H9 (cell line): ENCODE data around the gene ARHGEF1. TPM values are rescaled to one million over a fixed set of nuclear protein-coding genes. Genes with fewer than 3 reads are reported as not detected.

Experiments
- DNase-seq: peaks from one replicate; pipeline ENCODE4 v3.0.0-alpha.2; 2017
- H2AFZ ChIP-seq: one replicate; pipeline ENCODE4 v1.6.1; 2013; ENCODE audit warnings: mild to moderate bottlenecking, low read length, control low read depth, moderate library complexity
- H2AK5ac ChIP-seq: 2 replicates; pipeline ENCODE4 v1.6.1; 2013; ENCODE audit warnings: low read length, control low read depth, mixed read lengths; ENCODE audit not compliant: insufficient read length
- H2BK120ac ChIP-seq: one replicate; pipeline ENCODE4 v1.6.1; 2013; ENCODE audit warnings: low read depth, mild to moderate bottlenecking, low read length, control low read depth, inconsistent platforms; ENCODE audit not compliant: poor library complexity, severe bottlenecking
- H2BK12ac ChIP-seq: 2 replicates; pipeline ENCODE4 v1.6.1; 2013; ENCODE audit warnings: low read length, control low read depth, mixed read lengths, low read depth; ENCODE audit not compliant: insufficient read length
- H2BK15ac ChIP-seq: 2 replicates; pipeline ENCODE4 v1.6.1; 2013; ENCODE audit warnings: low read depth, low read length, control low read depth
- H2BK20ac ChIP-seq: one replicate; pipeline ENCODE4 v1.6.1; 2013; ENCODE audit warnings: low read depth, mild to moderate bottlenecking, low read length, control low read depth, inconsistent platforms; ENCODE audit not compliant: poor library complexity, severe bottlenecking
- H2BK5ac ChIP-seq: 2 replicates; pipeline ENCODE4 v1.6.1; 2013; ENCODE audit warnings: low read length, control low read depth, mixed read lengths; ENCODE audit not compliant: insufficient read length
- H3K14ac ChIP-seq: 2 replicates; pipeline ENCODE4 v1.6.1; 2013; ENCODE audit warnings: low read length, control low read depth; ENCODE audit not compliant: insufficient read depth
- H3K18ac ChIP-seq: 2 replicates; pipeline ENCODE4 v1.6.1; 2013; ENCODE audit warnings: low read depth, mild to moderate bottlenecking, mixed read lengths, low read length, control low read depth; ENCODE audit not compliant: insufficient read length
- H3K23ac ChIP-seq: 2 replicates; pipeline ENCODE4 v1.6.1; 2013; ENCODE audit warnings: low read length, control low read depth, mixed read lengths, low read depth; ENCODE audit not compliant: insufficient read length
- H3K23me2 ChIP-seq: 2 replicates; pipeline ENCODE4 v1.6.1; 2013; ENCODE audit warnings: low read depth, mild to moderate bottlenecking, mixed read lengths, low read length, control low read depth; ENCODE audit not compliant: insufficient read length, poor library complexity, severe bottlenecking
- H3K27ac ChIP-seq: 2 replicates; pipeline ENCODE4 v1.5.1; 2013; ENCODE audit warnings: low read length, control low read depth, mixed read lengths, low read depth; ENCODE audit not compliant: insufficient read length
- H3K27me3 ChIP-seq: 2 replicates; pipeline ENCODE4 v1.6.1; 2013; ENCODE audit warnings: low read length, control low read depth, inconsistent platforms; ENCODE audit not compliant: insufficient read depth
- H3K4ac ChIP-seq: 2 replicates; pipeline ENCODE4 v1.6.1; 2013; ENCODE audit warnings: low read depth, mild to moderate bottlenecking, control low read depth, inconsistent platforms, low read length, moderate library complexity
- H3K4me1 ChIP-seq: 2 replicates; pipeline ENCODE4 v1.6.1; 2013; ENCODE audit warnings: low read length, control low read depth, inconsistent platforms; ENCODE audit not compliant: insufficient read depth
- H3K4me2 ChIP-seq: 2 replicates; pipeline ENCODE4 v1.6.1; 2013; ENCODE audit warnings: low read length, control low read depth, mixed read lengths; ENCODE audit not compliant: insufficient read length, insufficient read depth
- H3K56ac ChIP-seq: 2 replicates; pipeline ENCODE4 v1.6.1; 2013; ENCODE audit warnings: low read depth, mild to moderate bottlenecking, mixed read lengths, low read length, control low read depth; ENCODE audit not compliant: insufficient read length
- H3K79me1 ChIP-seq: 2 replicates; pipeline ENCODE4 v1.6.1; 2013; ENCODE audit warnings: low read depth, mild to moderate bottlenecking, moderate library complexity, low read length, control low read depth, inconsistent platforms; ENCODE audit not compliant: insufficient read depth, poor library complexity, severe bottlenecking
- H3K79me2 ChIP-seq: 2 replicates; pipeline ENCODE4 v1.6.1; 2013; ENCODE audit warnings: low read length, control low read depth, inconsistent platforms; ENCODE audit not compliant: insufficient read depth
- H3K9ac ChIP-seq: 2 replicates; pipeline ENCODE4 v1.6.1; 2013; ENCODE audit warnings: low read length, control low read depth, mixed read lengths; ENCODE audit not compliant: insufficient read length; ENCODE audit errors: extremely low read depth
- H3K9me3 ChIP-seq: one replicate; pipeline ENCODE4 v1.6.1; 2013; ENCODE audit warnings: low read depth, low read length, inconsistent platforms; ENCODE audit not compliant: control insufficient read depth
- H3T11ph ChIP-seq: one replicate; pipeline ENCODE4 v1.6.1; 2013; ENCODE audit warnings: mild to moderate bottlenecking, low read length, control low read depth, inconsistent platforms
- H4K20me1 ChIP-seq: one replicate; pipeline ENCODE4 v1.6.1; 2013; ENCODE audit not compliant: control insufficient read depth, insufficient read length, insufficient read depth
- H4K5ac ChIP-seq: 2 replicates; pipeline ENCODE4 v1.6.1; 2013; ENCODE audit warnings: low read depth, mild to moderate bottlenecking, mixed read lengths, low read length, control low read depth; ENCODE audit not compliant: insufficient read length
- H4K8ac ChIP-seq: replicated peaks from 2 replicates; pipeline ENCODE4 v1.6.1; 2013; ENCODE audit warnings: low read length, control low read depth, mixed read lengths, low read depth; ENCODE audit not compliant: insufficient read length
- H4K91ac ChIP-seq: 2 replicates; pipeline ENCODE4 v1.6.1; 2013; ENCODE audit warnings: low read depth, mild to moderate bottlenecking, moderate library complexity, mixed read lengths, low read length, control low read depth; ENCODE audit not compliant: insufficient read length
- H3K27ac Mint-ChIP-seq, 3 experiments: 2 replicates in 2 of 3; 3 replicates in 1 of 3; pipeline ENCODE4 v1.8.0; 2020 to 2021; ENCODE audit warnings: mixed read lengths in 3 of 3, mild to moderate bottlenecking in 1 of 3, moderate library complexity in 1 of 3
- H3K27me3 Mint-ChIP-seq: 2 replicates; pipeline ENCODE4 v1.8.0; 2021; ENCODE audit warnings: low read depth, mild to moderate bottlenecking, moderate library complexity, mixed read lengths
- H3K36me3 Mint-ChIP-seq, 3 experiments: 2 replicates in 2 of 3; 3 replicates in 1 of 3; pipeline ENCODE4 v1.8.0; 2020 to 2021; ENCODE audit warnings: low read depth in 3 of 3, mixed read lengths in 3 of 3; ENCODE audit not compliant: insufficient read depth in 1 of 3
- H3K4me1 Mint-ChIP-seq, 2 experiments: 2 replicates each; pipeline ENCODE4 v1.8.0; 2020; ENCODE audit warnings: mixed read lengths in 2 of 2
- H3K4me3 Mint-ChIP-seq, 2 experiments: 2 replicates in 1 of 2; 3 replicates in 1 of 2; pipeline ENCODE4 v1.8.0; 2020 to 2021; ENCODE audit warnings: mild to moderate bottlenecking in 2 of 2, mixed read lengths in 2 of 2, moderate library complexity in 1 of 2
- H3K9me3 Mint-ChIP-seq, 2 experiments: 2 replicates in 1 of 2; 3 replicates in 1 of 2; pipeline ENCODE4 v1.8.0; 2020; ENCODE audit warnings: mild to moderate bottlenecking in 2 of 2, mixed read lengths in 2 of 2, moderate library complexity in 1 of 2
- WGBS: extraction: QIAGEN DNeasy Blood & Tissue Kit; methylation state at CpG from one replicate; pipeline ENCODE4 v1.1.7; 2013; ENCODE audit warnings: missing lambda C conversion rate, low lambda C conversion rate, mixed read lengths; ENCODE audit not compliant: insufficient read length; ENCODE audit errors: extremely low coverage; 5-methylcytosine and 5-hydroxymethylcytosine counted together
- total RNA-seq: library from RNA; stranded (reverse); gene quantifications from 2 replicates; pipeline ENCODE4 v1.2.1, GENCODE V29; 2021
- TF ChIP-seq, protein P1 (sequence below): fragments of 200-600 bp; sonication (generic); conservative IDR thresholded peaks from 3 replicates; pipeline ENCODE4 v1.8.0; 2021; ENCODE audit warnings: antibody characterized with exemption, mild to moderate bottlenecking

ARHGEF1 gene
- total RNA-seq, 1 experiment from 2014 or later = 50.3 TPM

DNA sequence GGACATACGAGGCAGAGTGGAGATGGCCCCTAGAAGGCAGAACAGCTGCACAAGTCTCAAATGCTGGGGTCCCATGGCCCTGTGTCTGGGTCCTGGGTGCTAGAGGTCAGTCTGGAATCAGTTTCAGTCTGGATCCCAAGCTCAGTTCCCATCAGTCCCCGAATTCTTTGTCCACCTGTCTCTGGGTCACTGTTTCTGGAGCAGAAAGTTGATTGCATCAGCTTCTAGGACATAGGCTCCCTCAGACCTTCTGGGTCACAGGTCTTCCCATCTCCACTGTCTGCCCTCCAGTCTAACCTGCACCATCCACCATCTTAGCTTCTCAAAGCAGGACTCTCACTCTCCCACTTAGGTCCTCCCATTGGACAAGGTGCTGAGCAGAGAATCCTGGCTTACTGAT lies 43.8 kb upstream of the ARHGEF1 start:
- no CpG with 5 or more reads among the region's 2 CpGs for WGBS

More for the DNA sequence above, 43.8 kb upstream of the ARHGEF1 start:
- Mint-ChIP-seq H3K36me3 (peaks cover 0 to 2% (median 0%) of the 10 kb centered on the region in 3 experiments; a peak in 1 of 7 replicates), H3K4me3 (no peak overlapping the region), H3K27me3 (peaks cover 27% of the 10 kb centered on the region), H3K9me3 (peaks cover 1 to 67% of the 10 kb centered on the region in 2 experiments; a peak in 2 of 5 replicates), H3K4me1 (no peaks in the 10 kb centered on the region), H3K27ac (no peak overlapping the region)
- H3K18ac ChIP-seq = no peak overlapping the region
- H3K9me3 ChIP-seq = no peaks in the 10 kb centered on the region
- no peak overlapping the region for H2AFZ ChIP-seq
- H2BK20ac ChIP-seq = no peak overlapping the region
- H3K23ac ChIP-seq = no peak overlapping the region
- H2BK15ac ChIP-seq = no peak overlapping the region
- H3K27me3 ChIP-seq = no peaks in the 10 kb centered on the region
- H3K4me2 ChIP-seq = no peak overlapping the region
- H3K79me1 ChIP-seq = no peaks in the 10 kb centered on the region
- H3K23me2 ChIP-seq = peaks cover 2% of the 10 kb centered on the region
- H4K5ac ChIP-seq = no peak overlapping the region
- H3K9ac ChIP-seq = no peak overlapping the region
- H3K4ac ChIP-seq = no peak overlapping the region
- no peaks in the 10 kb centered on the region for H3K4me1 ChIP-seq
- no peak overlapping the region for H2AK5ac ChIP-seq
- no peak overlapping the region for H3T11ph ChIP-seq
- H4K91ac ChIP-seq = no peak overlapping the region
- no peak overlapping the region for H3K14ac ChIP-seq
- H4K8ac ChIP-seq = no peak overlapping the region
- H4K20me1 ChIP-seq = no peaks in the 10 kb centered on the region
- H2BK12ac ChIP-seq = no peak overlapping the region
- no peak overlapping the region for H2BK5ac ChIP-seq
- H3K56ac ChIP-seq = no peak overlapping the region
- no peak overlapping the region for H3K27ac ChIP-seq
- no peak for DNase-seq
- TF ChIP-seq, protein P1, sequence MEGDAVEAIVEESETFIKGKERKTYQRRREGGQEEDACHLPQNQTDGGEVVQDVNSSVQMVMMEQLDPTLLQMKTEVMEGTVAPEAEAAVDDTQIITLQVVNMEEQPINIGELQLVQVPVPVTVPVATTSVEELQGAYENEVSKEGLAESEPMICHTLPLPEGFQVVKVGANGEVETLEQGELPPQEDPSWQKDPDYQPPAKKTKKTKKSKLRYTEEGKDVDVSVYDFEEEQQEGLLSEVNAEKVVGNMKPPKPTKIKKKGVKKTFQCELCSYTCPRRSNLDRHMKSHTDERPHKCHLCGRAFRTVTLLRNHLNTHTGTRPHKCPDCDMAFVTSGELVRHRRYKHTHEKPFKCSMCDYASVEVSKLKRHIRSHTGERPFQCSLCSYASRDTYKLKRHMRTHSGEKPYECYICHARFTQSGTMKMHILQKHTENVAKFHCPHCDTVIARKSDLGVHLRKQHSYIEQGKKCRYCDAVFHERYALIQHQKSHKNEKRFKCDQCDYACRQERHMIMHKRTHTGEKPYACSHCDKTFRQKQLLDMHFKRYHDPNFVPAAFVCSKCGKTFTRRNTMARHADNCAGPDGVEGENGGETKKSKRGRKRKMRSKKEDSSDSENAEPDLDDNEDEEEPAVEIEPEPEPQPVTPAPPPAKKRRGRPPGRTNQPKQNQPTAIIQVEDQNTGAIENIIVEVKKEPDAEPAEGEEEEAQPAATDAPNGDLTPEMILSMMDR = no peak
- no peaks in the 10 kb centered on the region for H3K79me2 ChIP-seq
- H2BK120ac ChIP-seq = no peak overlapping the region
